ENCODE data around the gene USP20.

USP20 gene

GRCh38 chr9:129894120-129894823 is 59.0 kb downstream of the USP20 start:
- DNase-seq: peak in 1 of 2 experiments; percentile 49

GRCh38 chr9:129895376-129896268 is 60.4 kb downstream of the USP20 start:
- peak in 1 of 2 experiments; percentile 49 for DNase-seq

- DNase-seq: no peak
Observed at GRCh38 chr9:129897263-129897662, 62.0 kb downstream of the USP20 start.

GRCh38 chr9:129898185-129898584 is 62.9 kb downstream of the USP20 start:
- DNase-seq: no peak

GRCh38 chr9:129899620-129900019 is 64.4 kb downstream of the USP20 start:
- DNase-seq: no peak

- DNase-seq: no peak
Observed at GRCh38 chr9:129900263-129901027, 65.2 kb downstream of the USP20 start.

- DNase-seq: no peak
Observed at GRCh38 chr9:129901993-129902739, 66.9 kb downstream of the USP20 start.

GRCh38 chr9:129902740-129903134 is 67.5 kb downstream of the USP20 start:
- no peak for DNase-seq

- no peak for DNase-seq
Observed at GRCh38 chr9:129904734-129905133, 69.5 kb downstream of the USP20 start.

GRCh38 chr9:129906298-129906697 is 71.0 kb downstream of the USP20 start:
- no peak for DNase-seq

- DNase-seq: no peak
Observed at GRCh38 chr9:129907201-129907600, 71.9 kb downstream of the USP20 start.

GRCh38 chr9:129908906-129909305 is 73.6 kb downstream of the USP20 start:
- DNase-seq: no peak

- no peak for DNase-seq
Observed at GRCh38 chr9:129909851-129910250, 74.6 kb downstream of the USP20 start.

GRCh38 chr9:129910628-129911567 is 75.6 kb downstream of the USP20 start:
- DNase-seq: no peak

- no peak for DNase-seq
Observed at GRCh38 chr9:129914051-129914450, 78.8 kb downstream of the USP20 start.

GRCh38 chr9:129916707-129917106 is 81.4 kb downstream of the USP20 start:
- DNase-seq: no peak

GRCh38 chr9:129918296-129918950 is 83.2 kb downstream of the USP20 start:
- DNase-seq: no peak

- DNase-seq: no peak
Observed at GRCh38 chr9:129919277-129919676, 84.0 kb downstream of the USP20 start.

- no peak for DNase-seq
Observed at GRCh38 chr9:129919841-129920240, 84.6 kb downstream of the USP20 start.

- DNase-seq: no peak
Observed at GRCh38 chr9:129921905-129922304, 86.6 kb downstream of the USP20 start.

GRCh38 chr9:129923589-129923988 is 88.3 kb downstream of the USP20 start:
- no peak for DNase-seq

Data from activated T-cell treated with anti-CD3 and anti-CD28 coated beads, Interleukin-2, amount 50 U/mL, for 48 hours (primary cell).